NCI-H774 (cell line): ENCODE results near the gene FABP7.

Experiments
- DNase-seq: peaks from one replicate; lab custom pipeline; 2025; lab: John Stamatoyannopoulos, UW

FABP7 gene

DNA sequence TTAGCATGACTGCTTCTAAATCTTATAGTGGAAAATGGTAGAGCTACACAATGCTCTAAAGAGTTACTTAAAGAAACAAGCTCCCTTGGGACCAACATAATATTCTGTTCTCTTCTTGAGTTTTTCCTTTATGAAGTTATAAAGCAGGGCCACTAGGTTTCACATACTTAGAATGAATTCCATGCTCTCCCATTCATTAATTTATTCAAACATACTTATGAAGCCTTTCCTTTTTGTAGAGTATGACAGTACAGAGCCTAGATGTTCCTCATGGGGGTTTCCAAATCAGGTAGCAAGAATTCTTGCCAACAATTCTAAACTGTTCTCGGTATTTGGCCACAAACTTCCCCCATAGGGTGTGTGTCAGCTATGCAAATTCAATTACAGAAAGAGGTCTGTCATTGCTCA is 20.6 kb upstream of the FABP7 start:
- DNase-seq: no peak

DNA sequence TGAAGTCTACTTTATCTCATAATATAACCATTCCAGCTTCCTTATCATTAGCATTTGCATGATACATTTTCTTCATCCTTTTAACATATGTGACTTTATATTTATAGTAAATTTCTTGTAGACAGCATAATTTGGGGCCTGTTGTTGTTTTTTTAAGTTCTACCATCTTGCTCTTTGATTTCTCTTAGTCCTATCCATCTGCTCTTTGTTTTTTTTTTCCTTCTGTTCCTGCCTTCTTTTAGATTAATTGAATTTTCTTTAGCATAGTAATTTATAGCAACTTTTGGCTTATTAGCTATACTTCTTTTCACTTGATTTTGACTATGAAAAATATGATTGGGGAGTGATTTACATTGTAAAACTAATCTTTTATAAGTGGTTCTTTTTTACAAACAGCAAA is 19.2 kb upstream of the FABP7 start:
- DNase-seq: no peak

DNA sequence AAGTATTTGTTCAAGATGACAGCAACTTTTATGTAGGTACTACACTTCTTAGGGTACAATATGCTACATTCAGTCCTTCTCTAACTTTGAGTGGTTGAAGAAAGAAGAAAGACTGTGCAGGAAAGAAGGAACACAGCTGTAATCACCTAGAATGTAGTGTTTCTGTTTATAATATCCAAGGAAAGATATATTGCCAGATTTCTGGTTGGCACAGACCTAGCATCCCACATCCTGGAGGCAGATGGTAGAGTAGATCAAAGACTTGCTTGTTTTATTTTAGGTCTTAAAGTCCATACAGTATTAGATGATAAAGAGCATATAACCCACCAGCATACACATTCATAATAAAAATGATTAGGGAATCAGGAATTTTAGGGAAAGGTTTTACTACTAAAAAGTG is 13.3 kb upstream of the FABP7 start:
- DNase-seq: no peak

DNA sequence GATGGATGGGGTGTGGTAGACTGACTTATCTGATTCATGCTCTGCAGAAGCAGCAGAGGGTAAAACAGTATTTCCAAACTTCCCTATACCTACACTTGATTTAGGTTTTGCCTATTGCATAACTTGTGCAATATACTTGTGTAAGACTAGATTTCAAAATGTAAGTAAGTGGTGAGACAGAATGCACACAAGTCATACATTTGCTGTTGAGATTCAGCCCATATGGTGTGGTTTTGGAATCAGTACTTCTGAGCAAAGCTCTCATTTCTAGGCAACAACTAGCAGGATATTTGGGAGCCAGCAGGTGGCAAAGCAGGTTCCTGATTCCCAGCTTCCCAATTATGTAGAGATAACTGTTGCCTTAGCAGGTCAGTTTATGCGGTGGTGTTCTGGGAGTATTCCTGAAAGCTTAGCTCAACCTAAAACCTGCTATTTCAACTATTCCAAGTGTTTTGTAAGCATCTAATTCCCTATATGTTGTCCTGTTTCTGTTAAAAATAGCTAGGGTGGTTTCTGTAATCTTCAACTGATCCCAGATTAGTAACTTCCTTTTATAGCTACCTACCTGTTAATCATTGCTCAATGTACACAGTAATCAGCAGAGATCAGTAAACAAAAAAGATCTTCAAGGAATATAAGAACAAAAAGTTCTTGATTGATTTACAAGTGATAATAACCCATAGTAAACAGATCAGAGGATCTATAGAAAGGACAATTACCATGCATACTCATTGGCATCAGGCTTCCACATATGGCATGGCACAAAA is 8.5 kb upstream of the FABP7 start:
- DNase-seq: no peak

DNA sequence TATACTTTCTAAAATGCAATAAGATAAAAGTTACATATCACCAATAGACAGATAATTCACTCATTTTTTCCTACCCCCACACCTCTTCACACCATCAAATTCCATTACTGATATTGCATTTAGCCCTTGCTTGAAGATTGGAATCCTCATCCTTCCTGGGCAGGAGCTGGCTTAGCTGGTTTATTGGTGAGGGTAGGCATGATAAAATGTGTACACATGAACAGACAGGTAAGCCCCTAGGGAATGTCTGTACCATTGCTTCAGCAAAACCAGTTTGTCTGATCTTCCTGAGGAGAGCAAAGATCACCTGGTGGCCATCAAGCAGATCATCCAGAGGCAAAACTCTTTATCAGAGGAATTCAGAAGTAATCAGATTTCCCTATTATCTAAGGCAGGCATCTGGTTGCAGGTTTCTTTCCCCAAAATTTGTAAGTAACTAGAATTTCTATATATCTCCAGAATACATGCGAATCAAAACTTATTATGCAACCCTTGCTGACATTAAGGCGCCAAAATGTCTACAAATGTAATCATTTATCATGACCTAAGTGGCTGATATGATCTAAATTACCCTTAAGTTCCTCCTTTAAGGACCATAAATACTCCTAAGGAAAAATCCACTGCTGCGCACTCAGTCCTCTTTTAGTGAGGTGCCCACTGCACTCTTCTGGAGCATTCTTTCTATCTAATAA is 6.6 kb upstream of the FABP7 start:
- DNase-seq: no peak

DNA sequence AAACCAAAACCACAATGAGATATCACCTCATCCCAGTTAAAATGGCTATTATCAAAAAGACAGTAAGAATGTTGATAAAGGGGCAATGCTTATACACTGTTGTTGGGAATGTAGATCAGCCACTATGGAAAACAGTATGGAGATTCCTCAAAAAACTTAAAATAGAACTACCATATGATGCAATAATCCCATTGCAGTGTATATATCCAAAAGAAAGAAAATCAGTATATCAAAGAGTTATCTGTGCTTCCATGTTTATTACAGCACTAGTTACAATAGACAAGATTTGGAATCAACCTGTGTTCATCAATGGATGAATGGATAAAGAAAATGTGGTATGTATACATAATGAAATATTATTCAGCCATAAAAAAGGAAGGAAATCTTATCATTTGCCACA is 3.5 kb upstream of the FABP7 start:
- DNase-seq: no peak

DNA sequence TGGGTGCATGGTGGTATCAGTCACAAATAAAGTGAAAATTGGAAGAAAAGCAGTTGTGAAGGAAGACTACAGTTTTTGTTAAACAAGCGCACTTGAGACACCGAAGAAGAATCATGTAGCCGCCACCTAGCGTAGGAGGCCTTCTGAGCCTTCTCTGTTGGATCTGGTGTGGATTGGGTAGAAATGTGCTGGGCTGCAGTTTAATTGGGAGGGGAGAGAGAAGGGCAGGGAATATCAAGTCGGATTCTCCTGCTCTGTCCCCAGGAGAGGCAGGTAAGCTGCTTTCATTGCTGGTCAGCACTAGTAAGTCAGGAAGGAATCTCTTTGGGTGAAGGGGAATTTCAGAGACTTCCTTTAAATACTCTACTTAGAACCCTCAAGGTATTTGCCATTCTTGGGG is 1.2 kb upstream of the FABP7 start:
- DNase-seq: no peak

DNA sequence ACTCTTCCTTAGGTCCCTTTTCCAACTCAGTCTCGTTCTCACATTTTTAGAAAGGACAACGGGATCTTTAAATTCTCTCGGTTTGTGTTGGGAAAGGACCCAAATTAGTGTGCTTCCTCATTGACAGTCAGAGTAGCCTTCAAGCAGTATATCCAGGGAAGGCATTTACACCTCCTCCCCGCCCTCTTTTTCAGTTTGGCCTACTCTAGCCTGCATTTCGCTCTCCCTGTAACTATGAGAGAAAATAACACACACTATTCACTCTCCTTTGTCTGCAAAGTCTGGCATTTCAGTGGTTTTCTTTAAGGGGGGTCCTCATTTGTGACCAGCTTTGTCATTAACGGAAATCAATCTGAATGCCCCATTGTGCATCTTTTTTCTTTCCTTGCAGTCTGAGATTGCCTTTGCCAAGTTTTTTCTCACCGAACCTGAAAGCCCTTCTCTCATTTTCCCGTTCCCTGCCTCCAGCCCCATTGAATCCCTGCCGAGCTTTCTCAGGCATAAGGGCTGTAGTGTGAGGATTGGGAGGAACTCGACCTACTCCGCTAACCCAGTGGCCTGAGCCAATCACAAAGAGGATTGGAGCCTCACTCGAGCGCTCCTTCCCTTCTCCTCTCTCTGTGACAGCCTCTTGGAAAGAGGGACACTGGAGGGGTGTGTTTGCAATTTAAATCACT is 393 bp upstream of the FABP7 start:
- no peak for DNase-seq

DNA sequence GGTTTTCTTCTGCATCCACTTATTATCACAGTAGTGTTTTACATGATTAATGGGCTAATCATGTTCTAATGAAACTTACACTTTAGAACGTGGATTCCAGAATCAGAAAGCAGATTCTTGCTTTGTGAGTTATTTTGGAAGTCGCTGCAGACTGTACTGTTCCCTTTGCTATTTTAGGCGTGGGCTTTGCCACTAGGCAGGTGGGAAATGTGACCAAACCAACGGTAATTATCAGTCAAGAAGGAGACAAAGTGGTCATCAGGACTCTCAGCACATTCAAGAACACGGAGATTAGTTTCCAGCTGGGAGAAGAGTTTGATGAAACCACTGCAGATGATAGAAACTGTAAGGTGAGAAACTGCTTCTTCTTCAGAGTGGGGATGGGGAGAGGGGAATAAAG is 598 bp downstream of the FABP7 start:
- no peak for DNase-seq

DNA sequence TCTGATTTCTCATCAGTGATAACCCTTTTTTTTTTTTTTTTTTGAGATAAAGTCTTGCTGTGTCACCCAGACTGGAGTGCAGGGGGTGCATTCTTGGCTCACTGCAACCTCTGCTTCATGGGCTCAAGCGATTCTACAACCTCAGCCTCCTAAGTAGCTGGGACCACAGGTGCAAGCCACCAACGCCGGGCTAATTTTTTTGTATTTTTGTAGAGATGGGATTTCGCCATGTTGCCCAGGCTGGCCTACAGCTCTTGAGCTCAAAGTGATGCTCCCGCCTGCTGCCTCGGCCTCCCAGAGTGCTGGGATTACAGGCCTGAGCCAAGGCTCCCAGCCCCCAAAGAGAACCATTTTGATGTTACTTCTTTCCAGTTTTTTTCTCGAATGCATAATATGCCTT is 2.2 kb downstream of the FABP7 start:
- no peak for DNase-seq

DNA sequence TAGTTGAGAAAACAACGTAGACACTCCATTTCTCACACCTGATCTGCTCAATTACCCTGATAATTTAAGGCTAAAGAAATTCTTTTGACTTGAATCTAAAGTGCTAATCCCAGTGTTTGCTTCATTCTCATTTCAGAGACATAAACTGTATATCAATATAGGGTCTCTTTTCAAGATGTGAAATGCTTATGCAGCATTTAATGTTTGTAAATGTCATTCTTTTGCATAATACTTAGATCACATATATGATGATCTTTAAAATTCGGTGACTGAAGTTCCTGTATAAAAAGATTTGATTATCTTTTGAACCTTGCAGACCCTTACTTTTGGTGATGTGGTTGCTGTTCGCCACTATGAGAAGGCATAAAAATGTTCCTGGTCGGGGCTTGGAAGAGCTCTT is 3.9 kb downstream of the FABP7 start:
- DNase-seq: no peak

DNA sequence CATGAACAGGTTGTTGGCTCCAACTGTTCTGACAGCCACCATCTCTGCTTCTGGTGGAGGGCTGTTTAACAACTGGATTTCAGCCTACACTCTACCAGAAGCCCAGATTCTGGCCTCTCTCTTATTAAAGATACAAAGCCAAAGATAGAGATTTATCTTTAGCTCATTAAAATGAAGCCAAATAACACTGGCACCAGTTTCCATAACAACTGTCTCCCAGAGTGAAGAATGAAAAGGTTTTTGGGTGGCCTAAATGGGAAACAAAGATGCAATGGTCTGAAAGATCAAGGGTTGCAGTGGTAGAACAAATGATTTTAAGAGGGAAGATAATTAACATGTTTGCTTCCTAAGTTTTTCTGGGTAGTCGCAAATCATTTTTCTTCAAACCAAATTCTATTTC is 6.4 kb downstream of the FABP7 start:
- DNase-seq: no peak

DNA sequence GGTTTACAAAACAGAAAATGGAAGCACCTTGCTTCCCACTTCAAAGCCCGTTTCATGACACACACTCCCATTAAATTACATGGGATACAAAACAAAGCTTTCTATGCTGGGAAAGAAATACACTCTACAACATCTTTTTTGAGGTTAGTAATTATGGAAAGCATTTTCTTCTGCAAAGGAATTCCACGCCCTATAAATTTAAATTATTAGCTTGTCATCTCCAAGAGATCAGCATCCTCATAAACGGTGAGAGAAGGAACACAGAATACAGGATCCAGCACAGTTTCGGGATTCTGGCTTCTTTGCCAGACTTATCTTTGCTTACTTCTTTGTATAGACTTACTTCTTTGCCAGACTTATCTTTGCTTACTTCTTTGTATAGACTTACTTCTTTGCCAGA is 8.2 kb downstream of the FABP7 start:
- no peak for DNase-seq

DNA sequence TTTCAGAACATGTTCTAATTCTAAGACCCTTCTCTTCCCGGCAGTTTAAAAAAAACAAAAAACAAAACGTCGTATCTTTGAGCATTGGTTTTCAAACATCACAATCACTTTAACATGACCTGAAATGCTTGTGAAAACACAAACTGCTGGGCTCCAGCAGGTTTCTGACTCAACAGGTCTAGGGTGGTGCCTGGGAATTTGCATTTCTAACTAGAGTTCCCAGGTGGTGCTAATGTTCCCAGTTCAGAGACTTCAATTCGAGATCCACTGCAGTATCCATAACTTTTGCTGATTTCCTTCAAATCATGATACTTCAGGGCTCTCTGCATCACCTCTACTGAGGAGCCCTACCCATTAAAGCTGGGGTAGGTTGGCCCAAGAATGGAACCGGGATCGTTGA is 8.7 kb downstream of the FABP7 start:
- DNase-seq: no peak

DNA sequence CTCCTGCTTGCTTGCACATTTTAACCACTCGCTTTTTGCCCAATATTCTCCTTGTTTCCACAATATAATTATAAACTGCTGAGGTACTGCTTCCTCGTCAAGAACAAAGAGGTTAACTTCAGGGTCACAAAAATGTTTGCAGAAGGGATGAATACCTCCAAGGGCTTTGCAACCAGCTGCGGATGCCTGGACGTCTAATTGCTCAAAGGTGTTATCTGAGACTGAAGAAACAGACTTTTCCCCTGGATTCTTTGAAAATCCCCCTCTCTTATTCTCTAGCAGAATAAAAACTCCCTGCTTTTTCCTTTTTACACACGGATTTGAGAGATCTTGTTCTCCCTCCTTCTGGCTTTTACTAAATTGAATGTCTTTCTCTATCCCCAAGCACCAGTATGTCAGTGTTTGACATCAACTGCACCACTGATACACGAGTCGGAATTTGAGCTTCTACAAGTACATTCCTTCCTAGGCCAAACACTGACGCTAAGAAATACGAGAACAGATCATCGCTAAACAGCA is 9.2 kb downstream of the FABP7 start:
- DNase-seq: peak; percentile 61

DNA sequence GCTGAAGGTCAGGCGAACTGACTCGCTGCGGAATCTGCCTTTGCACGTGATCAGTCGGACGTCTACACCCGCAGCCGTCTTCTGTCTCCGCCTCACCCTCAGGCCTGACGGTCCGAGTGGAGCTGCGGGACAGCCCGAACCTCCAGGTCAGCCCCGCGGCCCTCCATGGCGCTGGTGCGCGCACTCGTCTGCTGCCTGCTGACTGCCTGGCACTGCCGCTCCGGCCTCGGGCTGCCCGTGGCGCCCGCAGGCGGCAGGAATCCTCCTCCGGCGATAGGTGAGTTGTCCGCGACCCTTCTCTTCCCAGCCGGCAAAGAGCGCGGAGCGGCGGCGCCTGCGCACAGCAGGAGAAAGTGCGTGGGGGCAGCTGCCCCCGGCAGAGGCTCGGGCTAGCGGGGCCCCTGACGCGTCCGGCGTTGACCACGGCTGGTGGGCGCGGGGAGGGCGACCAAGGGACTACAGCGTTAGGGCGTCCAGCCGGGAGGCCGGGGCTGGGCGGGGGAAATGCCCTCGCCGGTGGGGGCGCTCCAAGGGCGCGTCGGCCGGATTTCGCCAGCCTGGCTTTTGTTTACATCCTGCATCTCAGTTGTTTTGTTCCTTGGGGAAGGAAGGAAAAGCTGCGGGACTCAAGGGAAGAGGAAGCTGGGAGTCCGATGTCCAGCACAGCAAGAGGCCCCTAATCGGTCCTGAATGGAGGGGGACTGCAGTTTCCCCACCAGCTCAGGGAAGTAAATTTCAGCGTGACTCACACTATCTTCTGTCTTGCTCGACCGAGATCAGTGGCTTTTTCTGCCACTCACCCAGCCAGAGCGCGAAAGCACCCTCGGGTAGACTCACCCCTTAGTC is 9.9 kb downstream of the FABP7 start, which contains the start of gene SMPDL3A:
SMPDL3A (plus strand) TSS at position 77 of the 846 bp plus-strand sequence; CDS start at position 166, 89 bp downstream.
- DNase-seq: peak; percentile 88

DNA sequence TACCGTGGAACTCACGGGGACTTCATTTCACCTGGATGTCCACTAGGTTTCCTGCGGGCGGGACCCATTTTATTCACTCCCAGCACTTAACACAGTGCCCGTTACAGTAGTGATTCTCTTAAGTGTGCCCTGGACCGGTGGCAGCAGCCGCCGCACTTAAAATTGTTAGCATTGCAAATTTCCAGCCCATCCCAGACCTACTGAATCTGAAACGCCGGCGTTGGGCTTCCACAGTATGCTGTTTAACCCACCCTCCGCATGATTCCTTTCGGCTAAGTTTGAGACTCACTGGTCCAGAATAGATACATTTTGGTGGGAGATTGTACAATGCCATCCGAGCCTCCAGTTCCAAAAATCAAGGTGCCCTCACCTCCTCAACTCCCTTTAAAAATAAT is 10.5 kb downstream of the FABP7 start:
- DNase-seq: no peak

DNA sequence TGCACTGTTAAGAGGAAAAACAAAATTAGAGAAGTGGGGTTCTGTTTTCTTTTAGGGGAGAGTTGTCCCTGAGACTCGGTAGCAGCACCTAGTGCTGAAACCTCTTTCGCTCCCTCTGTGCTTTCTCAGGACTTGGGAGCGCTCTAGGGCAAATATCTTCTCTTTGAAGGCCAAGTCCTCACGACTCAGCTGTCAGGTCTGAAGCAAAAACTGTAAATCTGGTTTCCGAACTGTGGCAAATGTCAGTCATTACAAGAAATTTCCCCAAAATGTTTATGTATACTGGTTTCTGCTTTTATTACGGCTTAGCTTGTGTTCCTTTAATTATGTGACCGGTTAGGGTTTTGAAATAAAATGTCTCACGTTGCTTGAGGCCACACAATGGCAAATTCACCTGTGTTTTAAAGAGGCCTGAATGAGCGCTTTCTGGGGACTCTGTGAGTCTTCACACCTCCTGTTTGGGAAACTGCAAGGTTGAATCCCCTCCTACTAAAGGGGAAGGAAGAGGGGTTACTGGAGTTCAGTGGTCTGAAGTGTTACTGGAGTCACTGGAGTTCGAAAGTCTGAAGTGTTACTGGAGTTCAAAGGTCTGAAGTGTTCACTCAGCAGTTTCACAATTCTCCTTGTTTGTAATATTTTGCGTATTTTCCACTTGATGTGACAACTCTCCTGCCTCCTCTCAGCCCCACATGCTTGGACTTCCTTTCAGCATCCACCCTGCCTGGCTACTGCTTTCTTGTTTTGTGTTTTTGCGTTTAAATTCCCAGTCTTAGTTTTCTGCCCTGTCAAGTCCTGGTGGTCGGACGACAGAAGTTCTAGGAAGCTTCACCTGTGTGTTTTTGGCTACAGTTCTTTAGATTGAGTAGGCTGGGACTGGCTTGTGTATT is 11.2 kb downstream of the FABP7 start:
- DNase-seq: no peak

DNA sequence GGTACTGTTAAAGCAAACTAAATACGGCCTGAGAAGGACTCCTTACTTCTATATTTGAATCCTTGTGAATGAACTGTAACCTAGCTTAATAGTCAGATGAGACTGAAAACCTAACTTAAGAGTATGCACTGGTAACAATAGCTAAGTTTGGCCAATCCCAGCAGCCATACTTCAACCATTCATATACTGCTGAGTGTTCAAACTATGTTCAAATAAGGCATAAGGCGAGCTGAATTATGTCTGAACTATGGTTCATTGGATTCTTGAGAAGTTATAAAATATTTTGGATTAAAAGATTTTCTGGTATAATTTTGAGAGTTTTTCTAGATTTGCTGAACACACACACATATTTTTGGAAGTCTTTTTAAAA is 11.8 kb downstream of the FABP7 start:
- no peak for DNase-seq

DNA sequence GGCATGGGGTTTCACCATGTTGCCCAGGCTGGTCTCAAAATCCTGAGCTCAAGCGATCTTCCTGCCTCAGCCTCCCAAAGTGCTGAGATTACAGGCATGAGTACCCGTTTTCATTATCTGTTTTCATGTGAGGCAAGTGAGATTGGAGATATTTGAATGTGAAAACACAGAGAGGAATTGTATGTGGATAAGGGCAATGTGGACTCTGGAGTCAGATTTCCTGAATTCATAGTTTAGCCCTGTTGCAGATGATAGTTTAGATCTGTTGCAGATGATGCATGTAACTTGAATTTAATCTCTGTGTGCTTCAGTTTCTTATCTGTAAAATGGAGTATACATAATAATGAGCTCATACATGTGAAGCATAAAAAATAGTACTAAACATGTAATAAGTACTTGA is 13.2 kb downstream of the FABP7 start:
- no peak for DNase-seq

DNA sequence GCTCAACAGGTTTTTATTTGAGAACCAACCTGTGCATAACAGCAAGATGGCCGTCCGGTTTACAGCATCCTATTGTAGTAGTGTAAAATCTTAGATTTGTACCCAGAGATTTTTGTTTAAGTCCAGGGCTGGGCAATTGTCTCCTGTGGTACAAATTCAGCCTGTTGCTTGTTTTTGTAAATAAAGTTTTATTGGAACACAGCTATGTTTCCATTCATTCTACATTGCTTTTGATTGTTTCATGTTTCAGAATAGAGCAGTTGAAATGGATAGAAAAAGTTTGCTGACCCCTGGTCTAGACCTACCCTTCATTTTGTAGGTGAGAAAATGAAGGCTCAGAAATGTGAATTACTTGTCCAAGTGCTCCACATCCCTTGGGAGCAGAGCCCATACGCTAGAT is 18.0 kb downstream of the FABP7 start:
- no peak for DNase-seq
